Stomach smooth muscle (tissue), 2 donors: Measurements from ENCODE around the gene MAN1C1.

Experiments used
- H3K27ac ChIP-seq: one replicate; pipeline ENCODE4 v1.7.0; 2013; ENCODE audit warnings: mild to moderate bottlenecking, low read length, inconsistent platforms
- H3K27me3 ChIP-seq, 2 donors: one replicate each; pipeline ENCODE4 v1.7.0; 2013; ENCODE audit warnings: low read length in 2 of 2; ENCODE audit not compliant: insufficient read depth in 2 of 2, control insufficient read depth in 1 of 2
- H3K36me3 ChIP-seq, 2 donors: one replicate each; pipeline ENCODE4 v1.7.0; 2013; ENCODE audit warnings: low read length in 2 of 2; ENCODE audit not compliant: control insufficient read depth in 2 of 2, insufficient read depth in 2 of 2
- H3K4me1 ChIP-seq: one replicate; pipeline ENCODE4 v1.7.0; 2013; ENCODE audit warnings: low read length; ENCODE audit not compliant: control insufficient read depth, insufficient read depth
- H3K4me3 ChIP-seq, 2 donors: one replicate each; pipeline ENCODE4 v1.7.0; 2013; ENCODE audit warnings: low read length in 2 of 2
- H3K9ac ChIP-seq, 2 donors: one replicate each; pipeline ENCODE4 v1.7.0; 2013; ENCODE audit warnings: low read length in 2 of 2, mild to moderate bottlenecking in 1 of 2
- H3K9me3 ChIP-seq, 2 donors: one replicate each; pipeline ENCODE4 v1.7.0; 2013; ENCODE audit warnings: low read length in 2 of 2; ENCODE audit not compliant: control insufficient read depth in 2 of 2
- donor health status: healthy.
- donor health status: Pancreatic carcinoma.

MAN1C1 gene

DNA sequence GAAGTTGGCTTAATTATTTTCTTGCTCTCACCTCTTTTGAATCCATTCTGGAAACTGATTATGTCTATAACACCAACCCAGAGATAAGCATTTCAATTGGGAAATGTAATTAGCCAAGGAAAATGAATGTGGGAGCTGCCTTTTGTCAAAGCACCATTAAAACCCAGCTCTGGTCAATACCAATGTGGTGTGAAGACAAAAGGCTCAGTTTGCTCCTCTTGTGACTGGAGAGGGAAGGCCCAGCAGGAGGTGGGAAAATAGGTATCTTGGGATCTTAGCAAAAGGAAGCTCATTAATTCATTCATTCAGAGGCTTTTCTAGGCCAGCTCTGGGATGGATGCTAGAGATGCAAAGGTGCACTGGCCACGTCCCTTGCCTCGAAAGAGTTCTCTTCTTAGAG lies 108.4 kb downstream of the MAN1C1 start:
- no peaks in the 10 kb centered on the region for H3K27me3 ChIP-seq
- no peaks in the 10 kb centered on the region for H3K9me3 ChIP-seq
- H3K9ac ChIP-seq: no peak overlapping the region
- no peak overlapping the region for H3K4me3 ChIP-seq
- H3K36me3 ChIP-seq: no peaks in the 10 kb centered on the region
- H3K27ac ChIP-seq: no peak overlapping the region
- H3K4me1 ChIP-seq: peaks cover 23% of the 10 kb centered on the region

DNA sequence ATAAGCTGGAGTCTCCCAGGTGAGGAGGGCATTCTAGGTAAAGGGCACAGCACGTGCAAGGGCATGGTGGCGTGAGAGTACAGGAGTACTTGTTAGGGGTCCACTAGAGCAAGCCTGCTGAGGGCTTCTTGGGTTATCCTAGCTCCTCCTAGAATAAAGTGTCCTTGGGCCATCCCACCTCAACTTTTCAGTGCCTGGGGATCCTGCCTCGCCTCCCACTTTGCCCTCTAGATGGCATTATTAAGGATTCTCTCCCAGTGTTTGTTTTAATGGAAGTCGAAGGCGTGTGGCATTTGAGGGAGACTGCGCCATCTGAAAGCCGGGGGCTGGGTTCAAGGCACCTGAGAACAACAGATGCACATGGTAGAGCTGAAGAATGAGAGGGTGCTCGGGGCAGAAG lies 108.9 kb downstream of the MAN1C1 start:
- no peaks in the 10 kb centered on the region for H3K36me3 ChIP-seq
- H3K9ac ChIP-seq: no peak overlapping the region
- H3K4me3 ChIP-seq: no peak overlapping the region
- no peak overlapping the region for H3K27ac ChIP-seq
- no peaks in the 10 kb centered on the region for H3K9me3 ChIP-seq
- peaks cover 28% of the 10 kb centered on the region for H3K4me1 ChIP-seq
- no peaks in the 10 kb centered on the region for H3K27me3 ChIP-seq

- Histone ChIP-seq H3K27ac (no peak overlapping the region), H3K4me3 (no peak overlapping the region), H3K9ac (no peak overlapping the region), H3K27me3 (no peaks in the 10 kb centered on the region), H3K4me1 (peaks cover 33% of the 10 kb centered on the region), H3K9me3 (no peaks in the 10 kb centered on the region), H3K36me3 (no peaks in the 10 kb centered on the region)
These were observed 110.5 kb downstream of the MAN1C1 start for GRCh38 chr1:25727088-25727487.

DNA sequence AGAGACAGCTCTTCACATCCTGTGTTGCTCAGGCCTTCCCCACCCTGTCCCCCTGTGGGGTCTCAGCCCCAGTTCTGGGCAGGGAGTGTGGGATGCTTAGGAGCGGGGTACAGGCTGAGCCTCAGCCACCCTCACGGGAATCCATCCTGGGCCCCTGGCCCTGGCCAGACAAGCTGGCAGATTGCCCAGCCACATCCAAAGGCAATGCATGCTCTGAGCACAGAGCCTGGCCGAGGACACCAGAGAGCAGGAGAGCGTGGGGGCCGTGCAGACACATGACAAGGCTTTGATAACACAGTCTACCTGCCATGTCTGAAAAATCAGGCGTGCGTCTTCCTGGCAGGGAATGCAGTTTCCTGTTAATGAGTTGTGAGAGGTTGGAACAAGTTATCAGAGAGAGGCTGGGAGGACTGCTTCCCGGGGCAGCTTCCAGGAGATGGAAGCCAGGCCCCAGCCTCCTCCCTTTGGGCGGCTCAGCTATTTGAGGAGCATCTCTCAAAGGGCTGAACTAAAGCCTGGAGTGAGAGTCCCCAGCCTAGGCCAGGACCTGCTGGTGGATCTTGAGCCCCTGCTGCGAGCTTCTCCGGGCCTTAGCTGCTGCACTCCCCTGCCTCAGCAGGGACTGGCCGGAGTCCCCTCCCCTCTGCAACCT lies 111.2 kb downstream of the MAN1C1 start:
- Histone ChIP-seq H3K27ac (peak overlapping the region; percentile 46), H3K4me1 (peaks cover 33% of the 10 kb centered on the region), H3K4me3 (peak overlapping the region in 1 of 2 donors; percentile 49)

GRCh38 chr1:25728301-25728935 lies 111.8 kb downstream of the MAN1C1 start:
- H3K4me1 ChIP-seq: peaks cover 33% of the 10 kb centered on the region

More for the DNA sequence above, 111.2 kb downstream of the MAN1C1 start:
- Histone ChIP-seq H3K27me3 (no peaks in the 10 kb centered on the region), H3K9ac (no peak overlapping the region), H3K9me3 (no peaks in the 10 kb centered on the region), H3K36me3 (no peaks in the 10 kb centered on the region)

DNA sequence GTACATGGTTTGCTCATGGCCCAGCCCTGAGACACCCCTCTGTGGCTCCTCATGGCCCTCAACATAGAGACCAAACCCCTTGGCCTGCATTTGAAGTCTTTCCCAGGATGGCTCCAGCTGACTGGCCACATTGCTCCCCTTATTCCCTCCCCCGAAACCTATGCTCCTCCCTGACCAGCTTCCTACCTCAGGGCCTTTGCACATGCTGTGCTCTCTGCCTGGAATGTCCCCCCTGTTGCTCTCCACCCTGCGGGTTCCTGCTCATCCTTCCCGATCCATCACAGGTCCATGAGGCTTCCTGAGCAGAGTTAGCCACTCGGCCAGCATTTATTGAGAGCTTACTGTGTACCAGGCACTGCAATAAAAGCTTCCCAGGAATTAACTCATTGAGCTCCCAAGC lies 112.5 kb downstream of the MAN1C1 start:
- Histone ChIP-seq H3K9me3 (no peaks in the 10 kb centered on the region), H3K4me1 (peaks cover 33% of the 10 kb centered on the region), H3K27me3 (no peaks in the 10 kb centered on the region), H3K4me3 (no peak overlapping the region), H3K36me3 (no peaks in the 10 kb centered on the region), H3K9ac (no peak overlapping the region), H3K27ac (no peak overlapping the region)

More at GRCh38 chr1:25728301-25728935, 111.8 kb downstream of the MAN1C1 start:
- Histone ChIP-seq H3K27me3 (no peaks in the 10 kb centered on the region), H3K4me3 (peak overlapping the region in 1 of 2 donors; percentile 49), H3K9ac (no peak overlapping the region), H3K9me3 (no peaks in the 10 kb centered on the region), H3K27ac (peak overlapping the region; percentile 46), H3K36me3 (no peaks in the 10 kb centered on the region)

DNA sequence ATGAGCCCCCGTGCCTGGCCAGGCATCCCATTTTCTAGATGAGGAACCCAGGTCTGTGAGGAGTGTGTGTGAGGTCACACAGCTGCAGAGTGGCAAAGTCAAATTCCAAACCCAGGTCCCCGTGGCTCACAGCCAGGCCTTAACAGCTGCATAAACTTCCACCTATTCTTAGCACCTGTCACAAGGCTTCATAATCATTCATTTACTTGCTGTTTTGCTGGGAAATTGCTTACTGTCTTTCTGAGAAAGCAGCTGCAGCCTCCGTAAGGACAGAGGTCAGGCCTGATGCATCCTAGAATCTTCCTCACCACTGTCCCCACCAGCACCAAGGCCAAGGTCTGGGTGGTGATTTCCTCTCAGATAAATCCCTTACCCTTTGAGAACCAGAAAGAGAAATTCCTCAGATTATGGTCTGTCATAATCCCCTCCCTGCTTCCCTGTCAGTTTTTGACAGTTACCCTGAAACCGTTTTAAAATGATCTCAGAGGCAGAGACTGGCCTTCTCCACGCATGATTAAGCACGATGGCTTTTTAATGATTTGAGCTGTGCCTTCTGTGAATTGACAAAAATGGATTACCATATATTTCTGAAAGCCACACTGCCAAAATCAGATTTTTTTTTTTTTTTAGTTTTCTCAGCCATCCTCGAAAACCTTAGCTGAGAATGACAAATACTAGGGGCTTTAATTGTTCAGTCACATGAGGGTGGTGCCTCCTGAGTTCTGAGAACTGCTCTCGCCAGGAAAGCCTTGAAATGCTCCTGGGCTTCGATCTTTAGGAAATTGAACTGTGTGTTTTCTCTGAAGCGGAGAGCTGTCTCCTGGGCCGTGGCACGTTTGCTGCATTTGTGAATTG lies 113.4 kb downstream of the MAN1C1 start:
- H3K9me3 ChIP-seq: no peaks in the 10 kb centered on the region
- no peak overlapping the region for H3K9ac ChIP-seq
- H3K27ac ChIP-seq: no peak overlapping the region
- H3K4me3 ChIP-seq: no peak overlapping the region
- peaks cover 33% of the 10 kb centered on the region for H3K4me1 ChIP-seq
- no peaks in the 10 kb centered on the region for H3K27me3 ChIP-seq
- H3K36me3 ChIP-seq: no peaks in the 10 kb centered on the region

- H3K36me3 ChIP-seq: no peaks in the 10 kb centered on the region
- no peak overlapping the region for H3K4me3 ChIP-seq
- peaks cover 33% of the 10 kb centered on the region for H3K4me1 ChIP-seq
- no peaks in the 10 kb centered on the region for H3K27me3 ChIP-seq
- no peak overlapping the region for H3K9ac ChIP-seq
- no peak overlapping the region for H3K27ac ChIP-seq
- no peaks in the 10 kb centered on the region for H3K9me3 ChIP-seq
These were observed 114.6 kb downstream of the MAN1C1 start for GRCh38 chr1:25731148-25731547.

GRCh38 chr1:25731626-25732370 lies 115.2 kb downstream of the MAN1C1 start:
- H3K9me3 ChIP-seq: no peaks in the 10 kb centered on the region
- H3K4me1 ChIP-seq: peaks cover 34% of the 10 kb centered on the region
- no peak overlapping the region for H3K4me3 ChIP-seq
- H3K9ac ChIP-seq: no peak overlapping the region
- no peaks in the 10 kb centered on the region for H3K27me3 ChIP-seq
- H3K36me3 ChIP-seq: no peaks in the 10 kb centered on the region
- H3K27ac ChIP-seq: no peak overlapping the region

GRCh38 chr1:25732821-25733220 lies 116.2 kb downstream of the MAN1C1 start:
- Histone ChIP-seq H3K4me3 (no peak overlapping the region), H3K9ac (no peak overlapping the region), H3K27me3 (no peaks in the 10 kb centered on the region), H3K27ac (no peak overlapping the region), H3K4me1 (peaks cover 37% of the 10 kb centered on the region), H3K36me3 (no peaks in the 10 kb centered on the region), H3K9me3 (no peaks in the 10 kb centered on the region)
